ENCODE data around the gene POLG. TPM values are rescaled to one million over a fixed set of nuclear protein-coding genes. Genes with fewer than 3 reads are reported as not detected.
A peak's percentile ranks its signal among the peaks of the same experiment; 100 is the strongest.

The POLG gene
- total and polyA plus RNA-seq, 2 of the 4 experiments (the other 2 are of a cell fraction) = 19.9 to 30.6 TPM

DNA sequence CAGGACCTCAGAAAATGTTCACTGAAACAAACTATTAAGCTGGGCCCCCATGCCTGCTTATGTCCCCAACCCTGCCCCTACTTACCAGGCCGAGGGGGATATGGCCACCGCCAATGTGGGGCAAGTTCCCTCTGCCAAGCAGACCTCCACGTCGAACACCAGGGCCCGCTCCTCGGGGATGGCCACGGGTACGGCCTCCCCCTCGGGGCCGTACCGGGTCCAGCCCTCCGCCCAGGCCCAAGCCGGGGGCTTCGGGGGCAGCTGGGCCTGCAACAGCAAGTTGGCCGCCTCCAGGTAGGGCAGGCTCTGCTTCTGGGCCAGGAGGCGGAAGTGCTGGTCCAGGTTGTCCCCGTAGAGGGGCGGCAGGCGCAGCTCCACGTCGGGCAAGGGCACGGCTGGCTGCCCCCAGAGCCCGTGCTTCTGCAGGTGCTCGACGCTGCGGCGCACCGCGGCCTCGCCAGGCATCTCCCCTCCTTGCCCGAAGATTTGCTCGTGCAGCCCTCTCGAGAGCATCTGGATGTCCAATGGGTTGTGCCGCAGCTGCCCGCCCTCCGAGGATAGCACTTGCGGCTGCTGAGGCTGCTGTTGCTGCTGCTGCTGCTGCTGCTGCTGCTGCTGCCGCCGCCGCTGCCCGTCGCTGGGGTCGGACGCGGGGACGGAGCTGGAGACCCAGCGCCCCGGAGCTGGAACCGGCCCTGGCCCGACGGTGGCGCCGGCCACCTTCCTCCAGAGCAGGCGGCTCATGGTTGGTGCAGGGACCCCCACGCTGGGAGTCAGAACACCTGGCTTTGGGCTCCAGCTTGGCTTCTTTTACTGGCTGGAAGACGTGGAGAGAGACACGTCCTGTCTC lies 1.4 kb downstream of the POLG start:
- CTCF ChIA-PET = interaction anchor here (1.6 kb wide), 1 partner anchor 25 kb away, joined by 5 read pairs; no protein-coding TSS in a partner anchor
- Histone ChIP-seq H2BK20ac (ENCODE audit: low read depth, low read length) (no peak overlapping the region), H3K23ac (ENCODE audit: low read depth, low read length) (peak overlapping the region; percentile 66), H3K9me3 (ENCODE audit: control insufficient read depth, insufficient read depth, low read length) (no peaks in the 10 kb centered on the region), H3K27me3 (ENCODE audit: control insufficient read depth, insufficient read depth, low read length) (peaks cover 3% of the 10 kb centered on the region; the same call in 1 of the 2 replicates), H3K4ac (ENCODE audit: low read depth, low read length) (peak overlapping the region; percentile 85; the same call in 1 of the 2 replicates), H3K79me1 (ENCODE audit: low read depth in 1 of 2, low read length in 2 of 2) (peaks cover 37 to 53% of the 10 kb centered on the region in 2 experiments), H2BK5ac (ENCODE audit: low read depth, low read length, poor library complexity, severe bottlenecking) (no peak overlapping the region), H3K4me3 (ENCODE audit: insufficient read depth, low read depth, low read length) (peak overlapping the region; percentile 59), H3K18ac (ENCODE audit: low read depth, low read length) (no peak overlapping the region), H3K14ac (replicated peaks; ENCODE audit: low read depth, low read length) (peak overlapping the region; percentile 74), H2AK9ac (replicated peaks; ENCODE audit: low read depth, low read length, poor library complexity) (peak overlapping the region; percentile 97), H2AK5ac (ENCODE audit: low read depth, low read length) (peak overlapping the region; percentile 66), H3K36me3 (ENCODE audit: control insufficient read depth, insufficient read depth, low read length) (peaks cover 37% of the 10 kb centered on the region), H4K8ac (ENCODE audit: low read depth in 2 of 2, low read length in 2 of 2) (peak overlapping the region; percentile 72 to 80; a peak in 2 of 4 replicates), H2AFZ (replicated peaks; ENCODE audit: low read length, poor library complexity) (no peak overlapping the region), H4K20me1 (ENCODE audit: insufficient read depth, low read length) (peaks cover 54% of the 10 kb centered on the region), H2BK15ac (ENCODE audit: low read depth, low read length) (no peak overlapping the region), H4K5ac (ENCODE audit: low read depth, low read length) (no peak overlapping the region), H3K27ac (ENCODE audit: insufficient read depth, low read length) (no peak overlapping the region), H3K4me1 (ENCODE audit: control insufficient read depth, insufficient read depth, low read length) (peaks cover 11% of the 10 kb centered on the region; the same call in 1 of the 2 replicates), H3K9me1 (ENCODE audit: insufficient read depth, low read length) (peaks cover 6% of the 10 kb centered on the region; the same call in 1 of the 2 replicates), H3K9ac (ENCODE audit: low read depth, low read length) (peak overlapping the region; percentile 83), H4K91ac (ENCODE audit: insufficient read depth, low read depth, low read length) (peak overlapping the region; percentile 3; the same call in 1 of the 2 replicates), H2BK120ac (ENCODE audit: low read depth, low read length) (no peak overlapping the region), H3K4me2 (ENCODE audit: low read depth, low read length) (peak overlapping the region; percentile 80), H3K56ac (ENCODE audit: extremely low read depth, insufficient read depth, low read length) (peak overlapping the region; percentile 52; the same call in 1 of the 2 replicates)
- intact Hi-C loops (cut with micrococcal nuclease) (no loop called here), dilution Hi-C loops (cut with HindIII; ENCODE audit: low sequenced_read_pairs, unreplicated experiment) (no loop called here), in situ Hi-C loops (cut with MboI; ENCODE audit: low sequenced_read_pairs) (no loop called here)
- POLR2A ChIA-PET (ENCODE audit: unreplicated experiment) = no interaction called here
- no TSS peak for BruUV-seq (replicated peaks)
- DNase-seq (no peak), ATAC-seq (ENCODE audit: low read depth) (no peak)
- TF ChIP-seq MAFK (IDR thresholded peaks at IDR 0.05; ENCODE audit: low read depth, low read length) (no peak), CHD1 (IDR thresholded peaks at IDR 0.05; ENCODE audit: low read depth, low read length) (no peak), RFX5 (IDR thresholded peaks at IDR 0.05; ENCODE audit: low read depth, low read length) (no peak), RCOR1 (IDR thresholded peaks at IDR 0.05; ENCODE audit: insufficient replicate concordance, low read length) (no peak), CEBPB (IDR thresholded peaks at IDR 0.05; ENCODE audit: low read depth, low read length) (no peak), RAD21 (IDR thresholded peaks at IDR 0.05; ENCODE audit: low read length) (no peak), SMC3 (IDR thresholded peaks at IDR 0.05; ENCODE audit: low read depth, low read length) (no peak), POLR2A (IDR thresholded peaks at IDR 0.05; ENCODE audit: low read depth, low read length) (no peak), MAZ (IDR thresholded peaks at IDR 0.05; ENCODE audit: borderline replicate concordance, low read depth, low read length) (no peak), NFE2L2 (IDR thresholded peaks at IDR 0.05; ENCODE audit: low read depth, low read length) (no peak), MXI1 (IDR thresholded peaks at IDR 0.05; ENCODE audit: borderline replicate concordance, low read depth, low read length) (no peak), BHLHE40 (IDR thresholded peaks at IDR 0.05; ENCODE audit: low read depth, low read length) (no peak)
- TF ChIP-seq, protein P1, sequence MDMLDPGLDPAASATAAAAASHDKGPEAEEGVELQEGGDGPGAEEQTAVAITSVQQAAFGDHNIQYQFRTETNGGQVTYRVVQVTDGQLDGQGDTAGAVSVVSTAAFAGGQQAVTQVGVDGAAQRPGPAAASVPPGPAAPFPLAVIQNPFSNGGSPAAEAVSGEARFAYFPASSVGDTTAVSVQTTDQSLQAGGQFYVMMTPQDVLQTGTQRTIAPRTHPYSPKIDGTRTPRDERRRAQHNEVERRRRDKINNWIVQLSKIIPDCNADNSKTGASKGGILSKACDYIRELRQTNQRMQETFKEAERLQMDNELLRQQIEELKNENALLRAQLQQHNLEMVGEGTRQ (IDR thresholded peaks at IDR 0.05; ENCODE audit: low read depth, low read length) = no peak
- TF ChIP-seq, protein P2, sequence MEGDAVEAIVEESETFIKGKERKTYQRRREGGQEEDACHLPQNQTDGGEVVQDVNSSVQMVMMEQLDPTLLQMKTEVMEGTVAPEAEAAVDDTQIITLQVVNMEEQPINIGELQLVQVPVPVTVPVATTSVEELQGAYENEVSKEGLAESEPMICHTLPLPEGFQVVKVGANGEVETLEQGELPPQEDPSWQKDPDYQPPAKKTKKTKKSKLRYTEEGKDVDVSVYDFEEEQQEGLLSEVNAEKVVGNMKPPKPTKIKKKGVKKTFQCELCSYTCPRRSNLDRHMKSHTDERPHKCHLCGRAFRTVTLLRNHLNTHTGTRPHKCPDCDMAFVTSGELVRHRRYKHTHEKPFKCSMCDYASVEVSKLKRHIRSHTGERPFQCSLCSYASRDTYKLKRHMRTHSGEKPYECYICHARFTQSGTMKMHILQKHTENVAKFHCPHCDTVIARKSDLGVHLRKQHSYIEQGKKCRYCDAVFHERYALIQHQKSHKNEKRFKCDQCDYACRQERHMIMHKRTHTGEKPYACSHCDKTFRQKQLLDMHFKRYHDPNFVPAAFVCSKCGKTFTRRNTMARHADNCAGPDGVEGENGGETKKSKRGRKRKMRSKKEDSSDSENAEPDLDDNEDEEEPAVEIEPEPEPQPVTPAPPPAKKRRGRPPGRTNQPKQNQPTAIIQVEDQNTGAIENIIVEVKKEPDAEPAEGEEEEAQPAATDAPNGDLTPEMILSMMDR (conservative IDR thresholded peaks at IDR 0.05; ENCODE audit: low read depth, low read length) = no peak
- 94% methylated on average over 35 of the region's 57 CpGs; no CpG with 5 or more reads in 1 of the 2 experiments for WGBS, 2 experiments (ENCODE audit: extremely low coverage in 2 of 2, insufficient read length in 1 of 2)

Measured in IMR-90 (cell line).